Measurements from ENCODE around the gene BLOC1S6. TPM values are rescaled to one million over a fixed set of nuclear protein-coding genes. Genes with fewer than 3 reads are reported as not detected.

The BLOC1S6 gene
- total RNA-seq, 1 donor from 2014 or later, result 48.1 TPM

Other genes with a start within 250 kb of the BLOC1S6 start
- 288 TPM for gene GATM, start 208.8 kb upstream of the BLOC1S6 start, total RNA-seq
- 12.3 TPM for gene SLC30A4, start 64.6 kb upstream of the BLOC1S6 start, total RNA-seq
- 48.0 TPM for gene SQOR, start 47.6 kb downstream of the BLOC1S6 start, total RNA-seq

Measured in sciatic nerve (tissue), 1 donor.